LHCN-M2 (cell line): ENCODE results near the gene ARHGAP15. TPM values are rescaled to one million over a fixed set of nuclear protein-coding genes. Genes with fewer than 3 reads are reported as not detected.

ENCODE experiments used
- DNase-seq: peaks from one replicate; pipeline ENCODE4 v3.0.0-alpha.2; 2012; ENCODE audit warnings: low read depth
- total RNA-seq: library from RNA; depleted of rRNA; stranded (reverse); fragments of >200 nt; gene quantifications from 2 replicates; pipeline ENCODE4 v1.2.3, GENCODE V29; 2014

Gene ARHGAP15
- total RNA-seq, 1 experiment from 2014 or later: 0.11 TPM

GRCh38 chr2:143574069-143574468 lies 444.9 kb downstream of the ARHGAP15 start:
- no peak for DNase-seq

DNA sequence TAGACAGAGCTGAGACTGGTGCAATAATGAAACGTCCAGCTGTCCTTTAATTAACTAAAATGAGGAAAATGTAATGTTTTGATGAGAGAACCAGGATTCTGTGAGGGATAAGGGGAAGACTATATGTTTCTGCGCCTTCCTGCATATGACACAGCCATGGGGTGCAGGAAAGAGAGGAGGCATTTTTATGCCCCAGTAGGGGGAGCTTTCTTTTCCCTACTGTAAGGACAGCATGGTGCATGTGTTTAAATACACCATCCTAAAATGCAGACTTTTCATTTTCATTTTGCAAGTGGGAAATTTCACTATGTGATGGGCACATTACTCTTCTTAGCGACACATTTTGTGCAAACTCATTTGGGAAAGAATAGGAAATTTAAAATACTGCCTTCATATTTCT lies 446.1 kb downstream of the ARHGAP15 start:
- DNase-seq: peak; percentile 22

GRCh38 chr2:143577489-143577888 lies 448.3 kb downstream of the ARHGAP15 start:
- DNase-seq: no peak

GRCh38 chr2:143579456-143579855 lies 450.2 kb downstream of the ARHGAP15 start:
- no peak for DNase-seq

DNA sequence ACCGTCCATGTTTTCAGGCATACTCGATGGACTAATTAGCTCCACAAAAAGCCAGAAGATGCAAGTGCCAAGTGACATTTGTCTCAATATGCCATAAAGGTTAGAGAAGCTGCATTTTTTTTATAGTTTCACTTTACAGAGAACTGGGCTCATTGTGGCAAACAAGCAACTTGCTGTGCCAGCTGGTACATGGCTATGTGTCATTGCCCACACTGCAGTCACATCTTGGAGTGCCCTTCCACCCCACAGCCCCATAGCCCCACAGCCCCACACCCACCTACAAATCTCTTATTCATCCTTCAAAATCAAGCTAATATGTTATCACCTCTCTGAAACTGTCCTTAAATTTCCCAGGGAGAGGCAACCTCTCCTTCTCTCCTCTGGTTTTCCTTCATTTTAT lies 451.9 kb downstream of the ARHGAP15 start:
- no peak for DNase-seq

GRCh38 chr2:143582046-143582747 lies 453.0 kb downstream of the ARHGAP15 start:
- peak; percentile 67 for DNase-seq

DNA sequence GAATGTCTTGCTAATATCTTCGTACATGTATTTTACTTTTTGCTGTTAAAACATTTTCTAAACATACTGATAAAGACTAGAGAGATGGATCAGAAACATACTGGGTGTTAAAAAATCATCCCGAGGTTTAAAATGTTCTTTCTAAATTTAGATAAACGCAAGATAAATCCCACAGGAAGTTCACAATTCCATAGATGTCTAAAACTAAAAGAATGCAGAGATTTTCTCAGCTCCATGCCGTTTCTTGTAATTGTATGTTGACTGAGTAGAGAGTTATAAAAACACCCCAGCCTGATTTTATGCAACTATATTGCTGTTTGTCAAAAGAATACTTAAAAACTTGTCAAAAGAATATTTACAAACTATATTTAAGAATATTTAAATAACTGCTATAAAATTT lies 455.7 kb downstream of the ARHGAP15 start:
- no peak for DNase-seq

DNA sequence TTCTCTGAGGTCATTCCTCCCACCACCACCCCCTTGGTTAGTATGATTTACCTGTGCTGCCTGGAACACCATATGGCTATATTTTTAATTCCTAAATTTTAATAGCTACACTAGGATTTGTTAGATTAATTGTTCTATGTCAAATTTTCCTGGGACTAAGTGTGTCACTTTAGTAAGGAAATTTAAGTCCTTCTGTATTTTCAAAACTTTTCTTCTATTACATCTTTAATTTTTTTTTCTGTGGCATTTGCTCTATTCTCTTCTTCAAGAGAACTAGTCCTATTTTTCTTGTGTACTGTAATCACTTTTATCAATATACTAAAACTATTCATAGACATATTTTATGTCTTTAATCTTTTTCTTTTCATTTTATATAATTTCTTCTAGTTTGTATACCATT lies 456.9 kb downstream of the ARHGAP15 start:
- no peak for DNase-seq

DNA sequence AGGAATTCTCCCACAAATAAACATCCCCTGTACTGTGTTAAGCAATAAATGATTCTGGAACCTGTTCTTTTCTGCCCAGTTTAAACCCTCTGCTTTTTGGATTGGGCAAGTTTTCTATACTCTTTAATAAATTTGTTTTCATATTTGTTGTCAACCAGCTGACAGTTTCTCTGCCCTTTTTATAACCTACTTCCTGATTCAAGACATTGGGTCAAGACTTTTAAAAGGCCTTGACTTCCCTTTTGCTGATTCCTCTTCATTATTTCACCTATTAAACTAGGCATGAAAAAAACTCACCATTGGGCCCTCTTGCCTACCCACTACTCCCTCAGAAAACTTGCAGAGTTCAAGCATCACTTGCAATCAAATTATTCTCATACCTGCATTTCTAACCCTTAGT lies 459.5 kb downstream of the ARHGAP15 start:
- DNase-seq: no peak

- DNase-seq: no peak
Measured at GRCh38 chr2:143594161-143594560, 464.9 kb downstream of the ARHGAP15 start.

- DNase-seq: no peak
Measured at GRCh38 chr2:143594745-143595144, 465.5 kb downstream of the ARHGAP15 start.

GRCh38 chr2:143600116-143600515 lies 470.9 kb downstream of the ARHGAP15 start:
- no peak for DNase-seq

GRCh38 chr2:143601828-143602227 lies 472.6 kb downstream of the ARHGAP15 start:
- no peak for DNase-seq

DNA sequence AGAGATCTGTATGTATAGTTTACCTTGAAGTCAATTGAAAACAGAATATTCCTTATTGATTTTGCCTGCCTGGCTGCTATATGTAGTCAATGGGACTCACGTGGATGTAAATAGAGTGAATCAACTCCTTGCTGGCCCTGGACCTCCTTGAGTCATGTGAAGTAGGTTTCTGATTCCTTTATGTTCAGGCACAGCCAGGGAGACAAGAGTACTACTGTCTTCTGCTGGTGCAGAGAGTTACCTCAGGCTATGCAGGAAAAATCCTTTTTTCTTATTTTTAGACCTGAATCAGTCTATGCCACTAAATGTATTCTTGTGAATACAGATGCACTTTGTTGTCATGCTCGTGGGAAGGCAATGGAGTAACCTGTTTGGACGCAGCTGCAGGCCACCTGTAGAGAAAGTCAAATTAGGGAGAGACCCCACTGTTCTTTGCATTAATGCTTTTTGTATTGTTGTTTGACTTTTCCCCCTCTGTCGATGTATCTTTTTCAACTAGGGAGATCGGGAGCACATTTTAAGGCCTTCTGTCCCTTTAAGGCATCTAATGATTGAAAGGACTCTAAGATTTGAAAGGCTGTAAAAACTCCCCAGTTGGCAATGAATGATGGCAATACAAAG lies 473.9 kb downstream of the ARHGAP15 start:
- no peak for DNase-seq

GRCh38 chr2:143603846-143604565 lies 474.8 kb downstream of the ARHGAP15 start:
- DNase-seq: no peak

DNA sequence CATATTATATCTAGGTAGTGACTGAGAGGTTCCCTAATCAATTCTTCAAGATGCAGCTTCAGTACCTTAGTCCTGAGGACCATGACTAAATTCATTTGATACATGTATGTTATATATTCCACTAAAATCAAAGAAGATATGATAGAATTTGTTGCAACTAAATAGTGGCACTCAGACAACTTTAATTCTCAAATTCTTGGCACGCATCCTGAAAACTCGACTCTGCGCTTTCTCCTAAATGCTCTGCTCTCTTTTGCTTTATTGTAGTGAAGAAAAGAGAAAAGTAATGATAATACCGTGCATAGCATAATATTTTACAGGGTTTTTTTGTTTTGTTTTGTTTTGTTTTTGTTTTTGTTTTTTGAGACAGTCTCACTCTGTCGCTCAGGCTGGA lies 475.3 kb downstream of the ARHGAP15 start:
- no peak for DNase-seq

GRCh38 chr2:143607231-143608062 lies 478.2 kb downstream of the ARHGAP15 start:
- peak; percentile 39 for DNase-seq

DNA sequence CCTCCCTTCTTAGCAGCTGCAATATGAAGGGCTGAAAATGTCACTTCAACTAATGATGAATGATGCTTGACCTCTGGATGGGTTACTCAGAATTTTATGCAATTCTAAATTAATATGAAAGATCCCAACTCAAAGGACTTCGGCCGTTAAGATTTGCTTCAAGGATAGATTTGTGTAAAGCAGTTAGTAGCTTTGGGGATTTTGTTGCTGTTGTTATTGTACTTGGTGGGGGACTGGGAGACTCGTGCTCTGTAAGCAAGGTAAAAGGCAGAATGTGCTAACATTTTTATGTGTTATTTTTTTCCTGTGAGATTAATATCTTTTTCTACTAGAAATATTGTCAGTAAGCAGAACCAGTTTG lies 478.8 kb downstream of the ARHGAP15 start:
- no peak for DNase-seq

DNA sequence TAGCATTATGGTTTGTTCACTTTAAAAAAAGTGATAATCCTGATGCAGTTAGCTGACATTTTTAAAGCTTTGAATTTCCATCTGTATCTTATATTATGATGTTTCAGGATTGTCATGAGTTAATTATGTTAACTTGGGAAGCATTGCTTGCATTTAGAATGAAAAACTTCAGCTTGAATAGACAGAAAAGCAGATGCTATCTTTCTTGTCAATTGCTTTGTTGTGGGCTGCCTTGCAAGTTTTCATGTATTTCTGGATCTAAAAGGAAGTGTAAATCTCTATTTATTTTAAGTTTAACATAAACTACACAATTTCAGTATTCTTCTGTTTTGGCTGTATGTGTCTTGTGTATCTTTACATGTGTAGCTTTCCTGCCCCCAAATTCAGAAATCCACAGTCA lies 479.5 kb downstream of the ARHGAP15 start:
- no peak for DNase-seq

DNA sequence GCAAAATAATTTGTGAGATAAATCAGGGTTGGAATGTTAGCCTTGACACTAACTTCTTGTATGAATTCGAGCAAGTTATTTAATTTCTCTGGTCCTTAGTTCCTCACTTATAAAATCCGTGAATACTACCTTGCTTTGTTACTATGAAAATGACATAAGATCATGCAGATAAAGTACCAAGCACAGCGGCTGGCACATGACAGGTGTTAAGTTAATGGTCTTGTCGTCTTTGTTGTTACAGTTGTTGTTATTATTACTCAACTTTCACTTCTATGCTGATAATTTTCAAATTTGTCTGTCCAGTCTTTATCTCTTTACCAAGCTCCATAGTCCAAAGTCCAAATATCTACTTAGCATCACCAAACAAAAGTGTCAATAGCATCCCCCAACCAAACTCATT lies 482.1 kb downstream of the ARHGAP15 start:
- DNase-seq: peak; percentile 58

GRCh38 chr2:143615562-143615961 lies 486.3 kb downstream of the ARHGAP15 start:
- peak; percentile 11 for DNase-seq

DNA sequence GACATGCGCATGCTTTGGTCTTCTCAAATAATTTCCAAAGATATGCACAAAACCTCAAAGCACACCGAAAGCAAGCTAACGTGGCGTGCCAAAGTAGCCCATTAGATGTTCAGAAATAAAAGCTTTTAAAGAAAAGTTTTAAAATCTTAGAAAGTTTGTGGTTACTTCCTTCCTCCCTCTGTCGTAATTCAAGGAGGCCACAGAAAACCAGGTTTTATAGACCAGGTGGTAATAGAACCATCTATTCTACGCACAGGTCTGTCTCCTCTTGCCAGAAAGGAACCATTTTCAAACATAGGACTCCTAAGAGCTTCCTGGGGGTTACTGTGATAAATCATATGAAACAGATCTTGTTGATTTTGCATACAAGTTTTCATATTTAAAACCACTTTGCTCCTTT lies 487.2 kb downstream of the ARHGAP15 start:
- DNase-seq: no peak
